ENCODE measurements around the gene MED17.

MED17 gene

DNA sequence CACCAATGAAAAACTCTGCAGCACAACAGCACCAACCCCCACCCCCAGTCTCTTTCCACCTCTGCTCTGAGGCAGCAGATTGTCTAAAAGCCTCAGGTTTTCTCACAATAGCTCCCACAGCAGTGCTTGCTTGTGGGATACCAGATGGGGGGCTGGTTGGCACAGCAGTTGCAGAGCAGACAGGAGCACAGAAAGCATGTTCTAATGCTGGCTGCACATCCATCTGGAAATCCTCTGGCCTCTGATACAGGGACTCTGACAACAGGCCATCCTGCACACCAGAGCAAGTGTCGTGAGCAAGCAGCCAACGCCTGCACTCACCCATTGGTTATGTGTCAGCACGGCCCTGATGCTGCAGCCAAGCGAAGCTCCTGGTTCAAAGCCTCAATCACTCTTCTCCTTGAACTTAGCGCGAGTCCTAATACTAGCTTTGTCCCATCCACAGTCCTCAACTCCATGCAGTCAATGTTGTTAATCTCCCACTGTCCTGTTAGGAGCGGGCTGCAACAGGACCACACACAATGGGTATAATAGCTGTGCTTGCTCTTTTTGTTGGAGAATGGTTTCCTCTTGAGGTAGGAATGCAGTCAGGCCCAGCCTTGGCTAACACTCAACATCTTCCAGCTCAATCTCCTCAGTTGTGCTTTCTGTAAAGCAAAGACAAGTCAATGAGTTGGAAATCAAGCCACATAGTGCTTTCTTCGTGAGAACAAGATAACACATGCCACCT lies 36.0 kb downstream of the MED17 start:
- Mint-ChIP-seq H3K36me3 (peaks cover 8% of the 10 kb centered on the region), H3K9me3 (ENCODE audit: low read depth) (no peaks in the 10 kb centered on the region), H3K27me3 (no peaks in the 10 kb centered on the region), H3K27ac (no peak overlapping the region), H3K4me3 (no peak overlapping the region), H3K4me1 (ENCODE audit: low read depth) (no peaks in the 10 kb centered on the region)

DNA sequence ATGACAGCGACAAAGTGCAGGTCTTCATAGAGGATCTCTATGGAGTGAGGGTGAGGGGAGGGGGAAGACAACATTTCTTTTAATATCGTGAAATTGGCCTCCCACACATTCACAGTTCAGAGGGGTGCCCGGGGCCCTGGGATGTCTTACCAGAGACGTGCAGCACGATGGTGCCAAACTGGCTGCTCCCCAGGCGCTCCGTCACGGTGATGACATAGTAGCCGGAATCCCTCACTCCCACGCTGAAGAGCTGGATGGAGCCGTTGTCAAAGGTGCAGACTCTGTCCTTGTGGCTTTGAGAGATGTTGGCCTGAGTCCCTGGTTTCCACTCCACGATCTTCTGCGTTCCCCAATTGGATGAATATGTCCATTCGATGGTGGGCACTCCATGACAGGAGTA lies 36.8 kb downstream of the MED17 start:
- no peaks in the 10 kb centered on the region for H3K9me3 Mint-ChIP-seq (ENCODE audit: low read depth)
- H3K4me1 Mint-ChIP-seq (ENCODE audit: low read depth), result no peaks in the 10 kb centered on the region
- no peak overlapping the region for H3K4me3 Mint-ChIP-seq
- no peak overlapping the region for H3K27ac Mint-ChIP-seq
- no peaks in the 10 kb centered on the region for H3K27me3 Mint-ChIP-seq
- H3K36me3 Mint-ChIP-seq, result peaks cover 6% of the 10 kb centered on the region

DNA sequence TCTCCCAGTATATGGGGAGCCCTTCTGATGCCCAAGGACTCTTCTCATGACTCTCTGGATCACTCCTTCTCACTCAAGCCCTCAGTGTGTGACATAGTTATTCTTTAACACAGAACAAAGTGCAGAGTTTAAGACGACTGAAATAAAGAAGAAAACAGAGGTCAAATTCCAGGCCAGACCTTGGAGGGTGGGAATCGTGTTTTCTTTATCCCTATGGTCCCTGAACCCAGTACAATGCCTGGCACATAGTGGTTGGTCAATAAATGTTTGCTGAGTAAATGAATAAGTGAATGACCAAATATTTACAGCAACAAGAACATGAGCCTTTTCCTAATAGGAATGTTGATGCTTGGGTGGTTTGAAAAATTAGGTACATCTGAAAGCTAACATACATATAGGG lies 37.5 kb downstream of the MED17 start:
- Mint-ChIP-seq H3K27me3 (no peaks in the 10 kb centered on the region), H3K27ac (no peak overlapping the region), H3K9me3 (ENCODE audit: low read depth) (no peaks in the 10 kb centered on the region), H3K4me1 (ENCODE audit: low read depth) (no peaks in the 10 kb centered on the region), H3K36me3 (peaks cover 3% of the 10 kb centered on the region), H3K4me3 (no peak overlapping the region)

DNA sequence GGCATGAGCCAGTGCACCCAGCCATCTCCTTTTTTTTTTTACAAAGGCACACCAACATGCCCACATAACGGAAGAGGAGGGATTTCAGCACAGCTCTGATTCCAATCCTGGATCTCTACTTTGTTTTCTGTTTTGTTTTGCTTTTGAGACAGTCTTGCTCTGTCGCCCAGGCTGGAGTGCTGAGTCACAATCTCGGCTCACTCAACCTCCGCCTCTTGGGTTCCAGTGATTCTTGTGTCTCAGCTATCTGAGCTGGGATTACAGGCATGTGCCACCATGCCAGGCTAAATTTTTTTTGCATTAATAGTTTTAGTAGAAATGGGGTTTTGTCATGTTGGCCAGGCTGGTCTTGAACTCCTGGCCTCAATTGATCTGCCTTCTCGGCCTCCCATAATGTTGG lies 38.3 kb downstream of the MED17 start:
- Mint-ChIP-seq H3K4me1 (ENCODE audit: low read depth) (no peaks in the 10 kb centered on the region), H3K9me3 (ENCODE audit: low read depth) (no peaks in the 10 kb centered on the region), H3K27me3 (no peaks in the 10 kb centered on the region), H3K27ac (no peak overlapping the region), H3K4me3 (no peak overlapping the region), H3K36me3 (peaks cover 3% of the 10 kb centered on the region)

DNA sequence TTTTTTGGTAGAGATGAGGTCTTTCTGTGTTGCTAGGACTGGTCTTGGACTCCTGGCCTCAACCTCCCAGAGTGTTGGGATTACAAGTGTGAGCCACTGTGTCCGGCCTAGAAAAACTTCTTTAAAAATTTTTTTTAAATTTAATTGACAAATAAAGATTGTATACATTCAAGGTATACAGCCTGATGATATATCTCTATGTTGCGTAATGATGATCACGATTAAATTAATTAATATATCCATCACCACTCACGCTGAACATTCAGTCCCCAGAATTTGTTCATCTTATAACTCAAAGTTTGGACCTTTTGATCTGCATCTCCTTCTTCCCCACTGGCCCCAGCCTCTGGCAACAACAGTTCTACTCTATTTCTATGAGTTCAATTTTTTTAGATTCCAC lies 39.1 kb downstream of the MED17 start:
- H3K36me3 Mint-ChIP-seq, result peaks cover 3% of the 10 kb centered on the region
- H3K27me3 Mint-ChIP-seq, result no peaks in the 10 kb centered on the region
- H3K4me3 Mint-ChIP-seq, result no peak overlapping the region
- no peaks in the 10 kb centered on the region for H3K4me1 Mint-ChIP-seq (ENCODE audit: low read depth)
- no peaks in the 10 kb centered on the region for H3K9me3 Mint-ChIP-seq (ENCODE audit: low read depth)
- H3K27ac Mint-ChIP-seq, result no peak overlapping the region

DNA sequence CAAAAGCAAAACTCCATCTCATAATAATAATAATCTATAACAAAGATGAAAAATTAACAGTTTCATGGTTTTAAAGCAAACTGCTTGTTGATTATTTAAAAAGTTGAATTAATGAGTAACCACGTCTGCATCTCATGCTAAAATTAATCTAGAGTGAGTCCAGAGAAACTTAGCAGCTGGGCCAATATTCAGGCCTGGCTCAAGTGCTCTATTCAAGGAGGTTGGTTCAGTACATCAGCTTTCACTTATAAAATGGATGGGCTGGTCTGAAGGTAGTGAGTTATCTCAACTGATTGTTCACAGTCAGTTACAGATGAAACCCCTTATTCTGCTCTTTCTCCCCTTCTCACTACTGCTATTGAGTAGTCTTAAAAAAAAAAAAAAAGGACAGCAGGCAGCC lies 43.3 kb downstream of the MED17 start:
- Mint-ChIP-seq H3K36me3 (no peaks in the 10 kb centered on the region), H3K4me1 (ENCODE audit: low read depth) (no peaks in the 10 kb centered on the region), H3K27me3 (no peaks in the 10 kb centered on the region), H3K9me3 (ENCODE audit: low read depth) (no peaks in the 10 kb centered on the region), H3K4me3 (no peak overlapping the region), H3K27ac (no peak overlapping the region)

DNA sequence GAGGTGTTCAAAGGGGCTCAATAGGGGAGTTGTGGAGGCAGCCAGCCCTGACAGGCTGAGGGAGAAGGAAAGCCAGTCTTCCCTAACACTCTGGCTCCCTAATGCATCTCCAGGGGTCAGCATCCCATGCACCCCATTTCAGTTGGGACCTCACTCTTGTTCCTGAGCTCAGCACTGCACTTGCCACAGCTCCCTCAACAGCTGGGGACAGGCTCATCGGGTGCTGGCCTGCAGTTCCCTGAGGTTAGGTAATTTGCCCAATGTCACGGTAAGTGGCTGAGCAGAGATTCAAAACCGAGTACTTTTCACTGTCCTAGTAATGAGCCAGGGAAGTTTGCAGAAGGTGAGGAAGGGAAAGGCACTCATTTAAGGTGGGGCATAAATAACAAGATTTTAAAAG lies 45.5 kb downstream of the MED17 start:
- H3K27me3 Mint-ChIP-seq, result no peaks in the 10 kb centered on the region
- no peak overlapping the region for H3K27ac Mint-ChIP-seq
- no peaks in the 10 kb centered on the region for H3K4me1 Mint-ChIP-seq (ENCODE audit: low read depth)
- no peaks in the 10 kb centered on the region for H3K36me3 Mint-ChIP-seq
- no peak overlapping the region for H3K4me3 Mint-ChIP-seq
- no peaks in the 10 kb centered on the region for H3K9me3 Mint-ChIP-seq (ENCODE audit: low read depth)

DNA sequence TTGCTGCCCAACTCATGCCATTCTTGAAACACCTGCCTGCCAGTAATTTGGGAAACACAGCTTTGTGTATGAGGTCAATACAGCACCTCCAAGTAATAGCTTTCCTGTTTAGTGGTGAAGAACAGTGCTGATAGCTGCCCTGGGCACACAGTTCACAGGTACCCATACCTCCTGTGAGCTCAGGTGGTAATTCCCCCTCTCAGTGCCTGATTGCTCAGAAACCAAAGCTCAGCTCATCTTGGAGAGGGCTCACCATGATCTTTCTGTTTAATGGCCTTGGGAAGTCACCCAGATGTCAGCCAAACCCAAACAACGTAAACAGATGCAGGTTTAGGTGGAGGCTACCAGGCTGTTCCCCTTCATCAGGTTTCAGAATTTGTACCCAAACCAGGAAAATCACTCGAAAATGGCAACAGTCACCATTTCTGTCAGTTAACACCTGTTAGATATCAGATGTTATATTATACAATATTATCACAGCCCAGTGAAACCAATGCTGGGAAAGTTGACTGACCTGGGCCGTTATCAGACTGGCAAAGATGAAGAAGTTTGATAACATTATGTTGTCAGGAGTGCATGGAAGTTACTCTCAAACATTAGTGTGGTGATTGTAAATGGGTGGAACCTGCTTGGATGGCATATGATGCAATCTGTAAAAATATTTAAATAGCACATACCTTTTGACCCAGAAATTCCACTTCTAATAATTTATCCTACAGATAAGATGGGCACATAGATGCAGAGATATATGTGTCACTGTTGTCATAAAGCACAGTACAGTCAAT lies 47.5 kb downstream of the MED17 start:
- Mint-ChIP-seq H3K36me3 (no peaks in the 10 kb centered on the region), H3K27me3 (no peaks in the 10 kb centered on the region), H3K9me3 (ENCODE audit: low read depth) (no peaks in the 10 kb centered on the region), H3K4me1 (ENCODE audit: low read depth) (no peaks in the 10 kb centered on the region), H3K27ac (no peak overlapping the region), H3K4me3 (no peak overlapping the region)

DNA sequence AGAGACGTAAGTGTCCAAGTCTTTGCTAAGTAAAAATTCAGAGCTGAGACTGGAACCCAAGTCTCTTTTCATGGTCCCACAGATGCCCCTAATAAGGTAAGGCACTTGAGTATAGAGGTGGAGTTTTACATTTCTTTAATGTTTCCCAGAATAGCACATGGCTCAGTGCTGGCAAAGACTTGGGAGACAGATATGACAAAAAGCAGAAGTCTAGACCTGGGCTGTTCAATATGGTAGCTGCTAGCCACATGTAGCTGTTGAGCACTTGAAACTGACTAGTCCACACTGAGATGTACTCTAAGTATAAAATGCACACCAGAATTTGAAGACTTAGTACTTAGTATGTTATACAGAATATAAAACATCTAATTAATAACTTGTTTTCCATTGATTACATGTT lies 48.7 kb downstream of the MED17 start:
- H3K4me1 Mint-ChIP-seq (ENCODE audit: low read depth), result no peaks in the 10 kb centered on the region
- H3K4me3 Mint-ChIP-seq, result no peak overlapping the region
- no peaks in the 10 kb centered on the region for H3K9me3 Mint-ChIP-seq (ENCODE audit: low read depth)
- no peak overlapping the region for H3K27ac Mint-ChIP-seq
- no peaks in the 10 kb centered on the region for H3K36me3 Mint-ChIP-seq
- H3K27me3 Mint-ChIP-seq, result no peaks in the 10 kb centered on the region

DNA sequence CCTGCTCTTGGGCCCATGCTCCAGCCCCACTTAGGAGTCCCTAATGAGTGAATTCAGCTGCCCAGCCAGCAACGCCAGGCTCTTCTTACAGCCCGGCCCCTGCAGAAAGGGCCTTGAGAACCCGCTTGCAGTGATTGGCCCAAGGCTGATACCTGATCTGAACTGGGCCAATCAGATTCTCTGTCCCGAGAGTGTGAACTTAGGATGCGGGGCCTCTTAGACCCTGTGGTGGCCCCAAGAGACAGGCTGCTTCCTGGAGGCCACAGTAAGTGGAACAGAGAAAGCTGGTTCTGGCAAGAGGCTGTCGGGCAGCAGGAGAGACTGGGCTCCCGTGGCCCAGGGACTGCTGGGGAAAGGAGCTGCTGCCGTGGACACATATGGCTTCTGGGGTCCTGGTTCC lies 54.9 kb downstream of the MED17 start:
- Mint-ChIP-seq H3K27me3 (no peaks in the 10 kb centered on the region), H3K27ac (no peak overlapping the region), H3K4me1 (ENCODE audit: low read depth) (no peaks in the 10 kb centered on the region), H3K4me3 (no peak overlapping the region), H3K36me3 (no peaks in the 10 kb centered on the region), H3K9me3 (ENCODE audit: low read depth) (no peaks in the 10 kb centered on the region)

DNA sequence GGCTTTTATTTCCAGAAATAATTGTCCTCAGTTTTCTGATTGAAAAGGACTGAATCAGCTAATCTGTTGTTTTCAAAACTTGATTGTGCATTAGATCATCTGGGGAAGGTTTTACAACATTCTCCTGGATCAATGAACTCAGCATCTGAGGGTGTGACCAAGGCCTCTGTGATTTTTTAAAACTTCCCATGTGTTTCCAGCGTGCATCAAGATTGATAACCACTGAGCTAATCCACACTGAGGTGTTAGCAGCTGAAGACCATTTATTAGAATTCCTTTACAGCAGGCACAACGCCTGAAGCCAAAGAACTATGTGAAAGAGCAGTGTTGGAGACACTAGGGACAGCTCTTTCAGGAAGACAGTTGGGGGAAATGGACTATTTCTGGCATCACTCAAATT lies 56.1 kb downstream of the MED17 start:
- no peak overlapping the region for H3K27ac Mint-ChIP-seq
- H3K4me3 Mint-ChIP-seq, result no peak overlapping the region
- H3K4me1 Mint-ChIP-seq (ENCODE audit: low read depth), result no peaks in the 10 kb centered on the region
- H3K36me3 Mint-ChIP-seq, result no peaks in the 10 kb centered on the region
- H3K9me3 Mint-ChIP-seq (ENCODE audit: low read depth), result no peaks in the 10 kb centered on the region
- no peaks in the 10 kb centered on the region for H3K27me3 Mint-ChIP-seq

DNA sequence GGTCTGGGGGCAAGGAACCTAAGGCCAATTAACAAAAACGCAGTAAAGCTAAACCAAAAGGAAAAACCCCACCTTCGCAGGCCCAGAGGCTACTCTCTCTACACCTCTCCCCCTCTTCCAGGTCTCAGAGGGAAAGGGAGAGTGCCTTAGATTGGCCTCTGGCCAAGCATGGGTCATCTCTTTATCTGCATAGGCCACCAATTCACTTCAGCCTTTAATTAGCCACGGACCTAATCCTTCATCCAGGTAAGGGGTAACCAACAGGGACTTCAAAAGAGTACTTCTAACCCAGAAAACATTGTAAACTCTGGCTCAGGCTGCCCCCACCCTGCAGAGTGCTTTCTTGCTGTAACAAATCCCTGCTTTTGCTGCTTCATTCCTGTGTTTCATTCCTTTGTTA lies 56.9 kb downstream of the MED17 start:
- H3K9me3 Mint-ChIP-seq (ENCODE audit: low read depth), result no peaks in the 10 kb centered on the region
- H3K4me3 Mint-ChIP-seq, result no peak overlapping the region
- no peaks in the 10 kb centered on the region for H3K36me3 Mint-ChIP-seq
- H3K27me3 Mint-ChIP-seq, result no peaks in the 10 kb centered on the region
- H3K27ac Mint-ChIP-seq, result no peak overlapping the region
- H3K4me1 Mint-ChIP-seq (ENCODE audit: low read depth), result no peaks in the 10 kb centered on the region

DNA sequence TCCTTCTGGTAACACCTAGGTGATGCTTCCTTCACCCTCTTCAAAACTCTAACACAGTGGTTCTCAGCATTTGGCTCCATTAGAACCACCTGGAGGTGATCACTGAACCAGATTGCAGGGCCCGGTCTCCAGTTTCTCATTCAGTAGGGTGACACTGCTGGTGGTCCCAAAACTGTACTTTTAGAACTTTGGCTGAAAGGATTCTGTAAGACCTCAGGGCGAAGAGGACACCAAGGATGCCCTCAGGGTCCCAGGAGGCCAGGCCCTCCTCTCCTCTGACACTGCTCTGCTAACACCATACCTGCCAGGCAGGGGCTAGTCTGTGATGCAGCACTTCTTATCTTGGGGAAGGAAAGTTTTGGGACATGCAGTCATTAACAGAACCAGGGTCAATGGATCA lies 57.4 kb downstream of the MED17 start:
- Mint-ChIP-seq H3K27me3 (no peaks in the 10 kb centered on the region), H3K27ac (no peak overlapping the region), H3K4me3 (no peak overlapping the region), H3K9me3 (ENCODE audit: low read depth) (no peaks in the 10 kb centered on the region), H3K4me1 (ENCODE audit: low read depth) (no peaks in the 10 kb centered on the region), H3K36me3 (no peaks in the 10 kb centered on the region)

DNA sequence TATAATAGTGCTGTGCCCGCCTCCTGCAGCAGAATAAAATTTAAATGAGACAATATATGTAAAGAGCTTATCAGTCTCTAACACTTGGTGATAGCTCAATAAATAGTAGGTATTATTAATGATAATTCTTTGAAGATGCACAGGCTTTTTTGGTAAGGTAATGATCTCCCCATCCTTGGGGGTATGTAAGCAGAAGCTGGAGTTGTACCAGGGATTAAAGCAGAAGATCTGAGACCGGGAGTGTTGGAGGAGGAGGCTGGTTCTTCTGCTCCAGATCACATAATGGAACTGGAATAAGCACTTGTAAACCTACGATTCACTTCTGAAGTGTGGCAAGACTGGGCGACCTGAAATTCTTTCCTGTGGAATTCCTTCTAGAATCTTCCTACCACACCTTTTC lies 58.0 kb downstream of the MED17 start:
- no peaks in the 10 kb centered on the region for H3K36me3 Mint-ChIP-seq
- H3K9me3 Mint-ChIP-seq (ENCODE audit: low read depth), result no peaks in the 10 kb centered on the region
- H3K27ac Mint-ChIP-seq, result no peak overlapping the region

DNA sequence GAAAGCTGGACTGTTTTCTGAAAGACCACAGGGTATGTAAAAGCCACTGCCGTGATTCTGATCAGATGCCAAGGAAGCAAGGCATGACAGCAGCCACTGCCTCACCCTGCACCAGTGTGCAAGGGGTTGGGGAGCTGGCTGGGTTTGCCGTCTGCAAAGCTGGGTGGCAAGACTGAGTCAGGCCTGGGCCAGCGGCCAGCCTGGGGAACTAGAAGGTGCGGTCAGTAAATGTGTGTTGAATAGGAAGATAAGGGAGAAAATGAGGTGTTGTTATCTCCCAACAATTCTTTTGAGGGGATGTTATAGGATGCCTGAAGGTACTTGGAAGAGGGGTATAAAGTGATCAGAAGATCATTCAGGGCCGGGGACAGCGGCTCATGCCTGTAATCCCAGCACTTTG lies 58.4 kb downstream of the MED17 start:
- no peak overlapping the region for H3K27ac Mint-ChIP-seq
- H3K36me3 Mint-ChIP-seq, result no peaks in the 10 kb centered on the region

More for the DNA sequence above, 58.0 kb downstream of the MED17 start:
- Mint-ChIP-seq H3K27me3 (no peaks in the 10 kb centered on the region), H3K4me3 (no peak overlapping the region), H3K4me1 (ENCODE audit: low read depth) (no peaks in the 10 kb centered on the region)

DNA sequence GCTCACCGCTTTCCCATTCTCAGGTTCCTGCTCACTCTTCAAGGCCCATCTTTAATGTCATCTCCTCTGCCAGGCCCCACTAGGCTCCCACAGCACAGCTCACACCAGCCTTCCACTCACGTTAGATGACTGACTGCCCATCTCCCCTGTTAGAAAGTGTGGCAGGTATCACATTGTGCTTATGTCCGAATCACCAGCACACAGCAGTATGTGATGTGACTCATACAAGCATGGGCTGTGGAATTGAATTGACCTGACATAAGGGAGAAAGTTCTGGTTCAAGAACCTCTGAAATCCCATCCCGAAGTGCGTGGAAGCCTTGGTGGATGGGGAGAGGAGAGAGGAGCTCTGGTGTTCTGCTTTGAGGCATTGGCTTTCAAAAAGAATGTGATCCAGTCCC lies 59.8 kb downstream of the MED17 start:
- Mint-ChIP-seq H3K27ac (no peak overlapping the region), H3K36me3 (no peaks in the 10 kb centered on the region)

More for the DNA sequence above, 58.4 kb downstream of the MED17 start:
- Mint-ChIP-seq H3K4me3 (no peak overlapping the region), H3K4me1 (ENCODE audit: low read depth) (no peaks in the 10 kb centered on the region), H3K27me3 (no peaks in the 10 kb centered on the region), H3K9me3 (ENCODE audit: low read depth) (no peaks in the 10 kb centered on the region)

More for the DNA sequence above, 59.8 kb downstream of the MED17 start:
- no peak overlapping the region for H3K4me3 Mint-ChIP-seq
- peaks cover 1% of the 10 kb centered on the region for H3K27me3 Mint-ChIP-seq
- no peaks in the 10 kb centered on the region for H3K4me1 Mint-ChIP-seq (ENCODE audit: low read depth)
- H3K9me3 Mint-ChIP-seq (ENCODE audit: low read depth), result no peaks in the 10 kb centered on the region
